Measurements from ENCODE around the gene SCP2.

SCP2 gene

GRCh38 chr1:52927212-52928014 is at the start of gene SCP2:
TSS of gene SCP2 (plus strand) at chr1:52927276. CDS start at chr1:52927397, 121 bp downstream.
- Histone ChIP-seq H3K27me3 (ENCODE audit: low read depth, low read length) (no peaks in the 10 kb centered on the region), H3K4me3 (ENCODE audit: low read depth in 1 of 2, low read length in 2 of 2) (peak within 1 kb of the TSS; percentile 84 to 92), H3K9me3 (ENCODE audit: control insufficient read depth in 1 of 2, low read length in 2 of 2) (no peaks in the 10 kb centered on the region), H3K27ac (ENCODE audit: low read length) (peak within 1 kb of the TSS; percentile 75), H3K4me1 (ENCODE audit: control insufficient read depth in 1 of 2, insufficient read depth in 2 of 2, low read length in 2 of 2) (peaks cover 4% of the 10 kb centered on the region in 2 donors), H3K36me3 (ENCODE audit: control insufficient read depth in 1 of 2, insufficient read depth in 2 of 2, low read length in 2 of 2) (no peaks in the 10 kb centered on the region)

GRCh38 chr1:52877554-52877953 is 49.5 kb upstream of the SCP2 start:
- Histone ChIP-seq H3K27ac (ENCODE audit: low read length) (no peak overlapping the region), H3K27me3 (ENCODE audit: low read depth, low read length) (no peaks in the 10 kb centered on the region), H3K4me1 (ENCODE audit: control insufficient read depth in 1 of 2, insufficient read depth in 2 of 2, low read length in 2 of 2) (no peaks in the 10 kb centered on the region), H3K36me3 (ENCODE audit: control insufficient read depth in 1 of 2, insufficient read depth in 2 of 2, low read length in 2 of 2) (no peaks in the 10 kb centered on the region), H3K9me3 (ENCODE audit: control insufficient read depth in 1 of 2, low read length in 2 of 2) (no peaks in the 10 kb centered on the region), H3K4me3 (ENCODE audit: low read depth in 1 of 2, low read length in 2 of 2) (no peak overlapping the region)

- H3K27me3 ChIP-seq (ENCODE audit: low read depth, low read length): no peaks in the 10 kb centered on the region
Measured at GRCh38 chr1:52880206-52880605, 46.9 kb upstream of the SCP2 start.

GRCh38 chr1:52887483-52887882 is 39.6 kb upstream of the SCP2 start:
- Histone ChIP-seq H3K36me3 (ENCODE audit: control insufficient read depth in 1 of 2, insufficient read depth in 2 of 2, low read length in 2 of 2) (no peaks in the 10 kb centered on the region), H3K27ac (ENCODE audit: low read length) (no peak overlapping the region), H3K4me3 (ENCODE audit: low read depth in 1 of 2, low read length in 2 of 2) (no peak overlapping the region), H3K4me1 (ENCODE audit: control insufficient read depth in 1 of 2, insufficient read depth in 2 of 2, low read length in 2 of 2) (no peaks in the 10 kb centered on the region), H3K9me3 (ENCODE audit: control insufficient read depth in 1 of 2, low read length in 2 of 2) (no peaks in the 10 kb centered on the region), H3K27me3 (ENCODE audit: low read depth, low read length) (no peaks in the 10 kb centered on the region)

More at GRCh38 chr1:52880206-52880605, 46.9 kb upstream of the SCP2 start:
- H3K4me1 ChIP-seq (ENCODE audit: control insufficient read depth in 1 of 2, insufficient read depth in 2 of 2, low read length in 2 of 2): no peaks in the 10 kb centered on the region
- no peaks in the 10 kb centered on the region for H3K9me3 ChIP-seq (ENCODE audit: control insufficient read depth in 1 of 2, low read length in 2 of 2)
- no peaks in the 10 kb centered on the region for H3K36me3 ChIP-seq (ENCODE audit: control insufficient read depth in 1 of 2, insufficient read depth in 2 of 2, low read length in 2 of 2)
- no peak overlapping the region for H3K27ac ChIP-seq (ENCODE audit: low read length)
- no peak overlapping the region for H3K4me3 ChIP-seq (ENCODE audit: low read depth in 1 of 2, low read length in 2 of 2)

GRCh38 chr1:52892424-52893215 is 34.5 kb upstream of the SCP2 start:
- Histone ChIP-seq H3K4me3 (ENCODE audit: low read depth in 1 of 2, low read length in 2 of 2) (no peak overlapping the region), H3K27me3 (ENCODE audit: low read depth, low read length) (no peaks in the 10 kb centered on the region), H3K27ac (ENCODE audit: low read length) (no peak overlapping the region), H3K9me3 (ENCODE audit: control insufficient read depth in 1 of 2, low read length in 2 of 2) (no peaks in the 10 kb centered on the region), H3K36me3 (ENCODE audit: control insufficient read depth in 1 of 2, insufficient read depth in 2 of 2, low read length in 2 of 2) (peaks cover 8 to 21% of the 10 kb centered on the region in 2 donors), H3K4me1 (ENCODE audit: control insufficient read depth in 1 of 2, insufficient read depth in 2 of 2, low read length in 2 of 2) (no peaks in the 10 kb centered on the region)

GRCh38 chr1:52899445-52899894 is 27.6 kb upstream of the SCP2 start:
- H3K9me3 ChIP-seq (ENCODE audit: control insufficient read depth in 1 of 2, low read length in 2 of 2): no peaks in the 10 kb centered on the region
- no peak overlapping the region for H3K27ac ChIP-seq (ENCODE audit: low read length)
- no peak overlapping the region for H3K4me3 ChIP-seq (ENCODE audit: low read depth in 1 of 2, low read length in 2 of 2)
- H3K27me3 ChIP-seq (ENCODE audit: low read depth, low read length): no peaks in the 10 kb centered on the region
- peaks cover 8 to 23% of the 10 kb centered on the region in 2 donors for H3K36me3 ChIP-seq (ENCODE audit: control insufficient read depth in 1 of 2, insufficient read depth in 2 of 2, low read length in 2 of 2)
- no peaks in the 10 kb centered on the region for H3K4me1 ChIP-seq (ENCODE audit: control insufficient read depth in 1 of 2, insufficient read depth in 2 of 2, low read length in 2 of 2)

- Histone ChIP-seq H3K4me1 (ENCODE audit: control insufficient read depth in 1 of 2, insufficient read depth in 2 of 2, low read length in 2 of 2) (peaks cover 0 to 6% of the 10 kb centered on the region in 2 donors), H3K27ac (ENCODE audit: low read length) (no peak overlapping the region), H3K36me3 (ENCODE audit: control insufficient read depth in 1 of 2, insufficient read depth in 2 of 2, low read length in 2 of 2) (peaks cover 8 to 17% of the 10 kb centered on the region in 2 donors), H3K4me3 (ENCODE audit: low read depth in 1 of 2, low read length in 2 of 2) (no peak overlapping the region), H3K9me3 (ENCODE audit: control insufficient read depth in 1 of 2, low read length in 2 of 2) (no peaks in the 10 kb centered on the region), H3K27me3 (ENCODE audit: low read depth, low read length) (no peaks in the 10 kb centered on the region)
Measured at GRCh38 chr1:52900402-52900801, 26.7 kb upstream of the SCP2 start.

GRCh38 chr1:52901384-52901783 is 25.7 kb upstream of the SCP2 start:
- Histone ChIP-seq H3K36me3 (ENCODE audit: control insufficient read depth in 1 of 2, insufficient read depth in 2 of 2, low read length in 2 of 2) (peaks cover 1 to 17% of the 10 kb centered on the region in 2 donors), H3K9me3 (ENCODE audit: control insufficient read depth in 1 of 2, low read length in 2 of 2) (no peaks in the 10 kb centered on the region), H3K27me3 (ENCODE audit: low read depth, low read length) (no peaks in the 10 kb centered on the region), H3K4me3 (ENCODE audit: low read depth in 1 of 2, low read length in 2 of 2) (no peak overlapping the region), H3K27ac (ENCODE audit: low read length) (no peak overlapping the region), H3K4me1 (ENCODE audit: control insufficient read depth in 1 of 2, insufficient read depth in 2 of 2, low read length in 2 of 2) (peaks cover 0 to 15% of the 10 kb centered on the region in 2 donors)

- Histone ChIP-seq H3K36me3 (ENCODE audit: control insufficient read depth in 1 of 2, insufficient read depth in 2 of 2, low read length in 2 of 2) (peaks cover 0 to 14% of the 10 kb centered on the region in 2 donors), H3K27ac (ENCODE audit: low read length) (no peak overlapping the region), H3K4me1 (ENCODE audit: control insufficient read depth in 1 of 2, insufficient read depth in 2 of 2, low read length in 2 of 2) (peaks cover 0 to 17% of the 10 kb centered on the region in 2 donors), H3K4me3 (ENCODE audit: low read depth in 1 of 2, low read length in 2 of 2) (no peak overlapping the region), H3K27me3 (ENCODE audit: low read depth, low read length) (no peaks in the 10 kb centered on the region), H3K9me3 (ENCODE audit: control insufficient read depth in 1 of 2, low read length in 2 of 2) (no peaks in the 10 kb centered on the region)
Measured at GRCh38 chr1:52904208-52904926, 22.7 kb upstream of the SCP2 start.

- no peaks in the 10 kb centered on the region for H3K9me3 ChIP-seq (ENCODE audit: control insufficient read depth in 1 of 2, low read length in 2 of 2)
- no peaks in the 10 kb centered on the region for H3K27me3 ChIP-seq (ENCODE audit: low read depth, low read length)
- peaks cover 0 to 17% of the 10 kb centered on the region in 2 donors for H3K4me1 ChIP-seq (ENCODE audit: control insufficient read depth in 1 of 2, insufficient read depth in 2 of 2, low read length in 2 of 2)
- no peak overlapping the region for H3K27ac ChIP-seq (ENCODE audit: low read length)
- H3K4me3 ChIP-seq (ENCODE audit: low read depth in 1 of 2, low read length in 2 of 2): no peak overlapping the region
- H3K36me3 ChIP-seq (ENCODE audit: control insufficient read depth in 1 of 2, insufficient read depth in 2 of 2, low read length in 2 of 2): peaks cover 0 to 14% of the 10 kb centered on the region in 2 donors
Measured at GRCh38 chr1:52904927-52905698, 22.0 kb upstream of the SCP2 start.

Measured in muscle layer of duodenum (tissue), 2 donors.